Endothelial cell of umbilical vein (primary cell): ENCODE data around the gene LPA. TPM values are rescaled to one million over a fixed set of nuclear protein-coding genes. Genes with fewer than 3 reads are reported as not detected.
"Not testable (repeated sequence)": the region's sequence is repeated elsewhere in the genome, so short reads cannot be mapped to it uniquely, and the experiment has no call there.

ENCODE experiments used
- BruUV-seq: library from RNA; stranded (reverse); fragments of 400-500 nt; replicated peaks from 2 replicates; lab custom pipeline; 2021; lab: Mats Ljungman, UMichigan
- CTCF ChIA-PET: fragments of 300-600, 350-600 bp; sonication (Branson Sonifier 250); formaldehyde crosslinking; loops from one replicate; lab custom pipeline; 2021; ENCODE audit warnings: antibody characterized with exemption, inconsistent platforms; lab: Charles Lee
- POLR2A ChIA-PET: fragments of 300-600, 350-600 bp; sonication (Branson Sonifier 250); formaldehyde crosslinking; loops from one replicate; lab custom pipeline; 2021; ENCODE audit warnings: antibody characterized with exemption, inconsistent platforms; lab: Charles Lee
- DNase-seq: peaks from one replicate; pipeline ENCODE4 v3.0.0-alpha.2; 2011; ENCODE audit warnings: low read depth, low spot score
- FAIRE-seq: peaks from 2 replicates; lab custom pipeline; 2011; peaks lifted over from hg19 to GRCh38; lab: Jason Lieb, UNC
- H2AFZ ChIP-seq: 2 replicates; pipeline ENCODE4 v1.6.0; 2012; ENCODE audit warnings: low read depth, low read length, control low read depth, inconsistent platforms
- H3K27ac ChIP-seq: 2 replicates; pipeline ENCODE4 v1.5.1; 2011; ENCODE audit warnings: low read depth, mild to moderate bottlenecking, control low read depth, low read length, moderate library complexity; ENCODE audit not compliant: insufficient read depth
- H3K27me3 ChIP-seq, 2 experiments: 2 replicates each; pipeline versions ENCODE4 v1.6.0 to v1.6.1; 2011; ENCODE audit warnings: low read length in 2 of 2, mixed read lengths in 1 of 2; ENCODE audit not compliant: control insufficient read depth in 2 of 2, insufficient read depth in 2 of 2
- H3K36me3 ChIP-seq, 2 experiments: 2 replicates in 1 of 2; 3 replicates in 1 of 2; pipeline ENCODE4 v1.5.1; 2011; ENCODE audit warnings: low read length in 2 of 2, mild to moderate bottlenecking in 1 of 2, moderate library complexity in 1 of 2; ENCODE audit not compliant: control insufficient read depth in 2 of 2, insufficient read depth in 2 of 2; ENCODE audit errors: extremely low read depth in 1 of 2
- H3K4me1 ChIP-seq: 3 replicates; pipeline ENCODE4 v1.5.1; 2011; ENCODE audit warnings: mild to moderate bottlenecking, low read length; ENCODE audit not compliant: control insufficient read depth, insufficient read depth; ENCODE audit errors: extremely low read depth
- H3K4me2 ChIP-seq: 2 replicates; pipeline ENCODE4 v1.6.1; 2011; ENCODE audit warnings: low read length, control low read depth, mixed read lengths; ENCODE audit not compliant: insufficient read depth
- H3K4me3 ChIP-seq, 3 experiments: fragments of 200-600 bp in 1 of 3; sonication (generic), shearing (Covaris generic) in 1 of 3; replicated peaks in 1 of 3; 2 replicates each; pipeline ENCODE4 v1.5.1; 2011 to 2016; ENCODE audit warnings: control low read depth in 3 of 3, low read length in 3 of 3, mild to moderate bottlenecking in 2 of 3, inconsistent platforms in 1 of 3, low read depth in 1 of 3, moderate library complexity in 1 of 3; ENCODE audit not compliant: insufficient read depth in 1 of 3
- H3K79me2 ChIP-seq: 2 replicates; pipeline ENCODE4 v1.6.0; 2012; ENCODE audit warnings: low read length, inconsistent platforms; ENCODE audit not compliant: control insufficient read depth, insufficient read depth
- H3K9ac ChIP-seq: replicated peaks from 2 replicates; pipeline ENCODE3; 2011; ENCODE audit warnings: low read length, control low read depth; ENCODE audit not compliant: insufficient read depth; ENCODE audit errors: extremely low read depth
- H3K9me1 ChIP-seq: replicated peaks from 3 replicates; pipeline ENCODE4 v1.6.0; 2011; ENCODE audit warnings: mild to moderate bottlenecking, low read length; ENCODE audit not compliant: control insufficient read depth, insufficient read depth; ENCODE audit errors: extremely low read depth
- H3K9me3 ChIP-seq: replicated peaks from 2 replicates; pipeline ENCODE4 v1.5.1; 2012; ENCODE audit warnings: low read length, inconsistent platforms; ENCODE audit not compliant: control insufficient read depth, insufficient read depth
- H4K20me1 ChIP-seq: replicated peaks from 2 replicates; pipeline ENCODE3; 2011; ENCODE audit warnings: mild to moderate bottlenecking, low read length; ENCODE audit not compliant: control insufficient read depth, insufficient read depth; ENCODE audit errors: extremely low read depth
- CTCF ChIP-seq, 2 donors: IDR thresholded peaks; 1 replicate in 1 of 2; 2 replicates in 1 of 2; pipeline ENCODE4 v1.5.1; 2011; ENCODE audit warnings: low read length in 2 of 2, mild to moderate bottlenecking in 2 of 2, moderate library complexity in 2 of 2, control low read depth in 1 of 2, inconsistent platforms in 1 of 2, low read depth in 1 of 2; ENCODE audit not compliant: insufficient read depth in 1 of 2; ENCODE audit errors: extremely low read depth in 1 of 2
- EZH2 ChIP-seq: IDR thresholded peaks from 2 replicates; pipeline ENCODE4 v1.6.1; 2012; ENCODE audit warnings: borderline replicate concordance, low read depth, mild to moderate bottlenecking, moderate library complexity, low read length, inconsistent platforms; ENCODE audit not compliant: severe bottlenecking
- FOS ChIP-seq: IDR thresholded peaks from 2 replicates; pipeline ENCODE4 v1.6.1; 2011; ENCODE audit warnings: mild to moderate bottlenecking, low read length, moderate library complexity, borderline replicate concordance; ENCODE audit not compliant: insufficient read depth
- GATA2 ChIP-seq: IDR thresholded peaks from 2 replicates; pipeline ENCODE4 v1.7.0; 2011; ENCODE audit warnings: low read depth, mild to moderate bottlenecking, moderate library complexity, mixed read lengths, low read length; ENCODE audit not compliant: insufficient read length, insufficient read depth
- JUN ChIP-seq: IDR thresholded peaks from 2 replicates; pipeline ENCODE4 v1.6.1; 2011; ENCODE audit warnings: borderline replicate concordance, low read depth; ENCODE audit not compliant: insufficient read length, insufficient read depth
- MYC ChIP-seq: IDR thresholded peaks from one replicate; pipeline ENCODE4 v1.6.1; 2011; ENCODE audit warnings: mild to moderate bottlenecking, low read depth, low read length
- POLR2A ChIP-seq: IDR thresholded peaks from 2 replicates; pipeline ENCODE4 v1.6.1; 2012; ENCODE audit warnings: low read depth, mild to moderate bottlenecking, control low read depth, low read length
- POLR2AphosphoS5 ChIP-seq: IDR thresholded peaks from 2 replicates; pipeline ENCODE4 v1.6.1; 2012; ENCODE audit warnings: low read depth, mild to moderate bottlenecking, control low read depth, low read length, moderate library complexity; ENCODE audit not compliant: insufficient read depth
- dilution Hi-C: fragments of 300-500 bp; cut with MboI; formaldehyde crosslinking; loops from one replicate; pipeline ENCODE4 v1.15.0; 2019; ENCODE audit warnings: low sequenced_read_pairs; ENCODE audit not compliant: extremely low pct_ligation_motif_present
- intact Hi-C: fragments of 100-400 bp; cut with micrococcal nuclease; formaldehyde crosslinking; loops from one replicate; pipeline ENCODE4 v1.10.0; 2022
- polyA plus RNA-seq, 4 experiments: library from polyadenylated mRNA; depleted of rRNA in 3 of 4; stranded (reverse) in 3 of 4; unstranded in 1 of 4; fragments of >200 nt; gene quantifications; 2 replicates each; pipeline versions ENCODE4 v1.2.1 to v1.2.3, GENCODE V29; 2011 to 2012; ENCODE audit warnings: missing spikeins in 1 of 4
- total RNA-seq: library from RNA; stranded (reverse); gene quantifications from 2 replicates; pipeline ENCODE4 v1.2.3, GENCODE V29; 2021
- TF ChIP-seq, protein P1 (sequence below): IDR thresholded peaks from 2 replicates; pipeline ENCODE4 v1.6.1; 2011; ENCODE audit not compliant: insufficient read depth, insufficient read length

The LPA gene
- total and polyA plus RNA-seq, 2 donors (not counting 3 experiments of a cell fraction or from before 2014, with no cell fraction given): not detected

DNA sequence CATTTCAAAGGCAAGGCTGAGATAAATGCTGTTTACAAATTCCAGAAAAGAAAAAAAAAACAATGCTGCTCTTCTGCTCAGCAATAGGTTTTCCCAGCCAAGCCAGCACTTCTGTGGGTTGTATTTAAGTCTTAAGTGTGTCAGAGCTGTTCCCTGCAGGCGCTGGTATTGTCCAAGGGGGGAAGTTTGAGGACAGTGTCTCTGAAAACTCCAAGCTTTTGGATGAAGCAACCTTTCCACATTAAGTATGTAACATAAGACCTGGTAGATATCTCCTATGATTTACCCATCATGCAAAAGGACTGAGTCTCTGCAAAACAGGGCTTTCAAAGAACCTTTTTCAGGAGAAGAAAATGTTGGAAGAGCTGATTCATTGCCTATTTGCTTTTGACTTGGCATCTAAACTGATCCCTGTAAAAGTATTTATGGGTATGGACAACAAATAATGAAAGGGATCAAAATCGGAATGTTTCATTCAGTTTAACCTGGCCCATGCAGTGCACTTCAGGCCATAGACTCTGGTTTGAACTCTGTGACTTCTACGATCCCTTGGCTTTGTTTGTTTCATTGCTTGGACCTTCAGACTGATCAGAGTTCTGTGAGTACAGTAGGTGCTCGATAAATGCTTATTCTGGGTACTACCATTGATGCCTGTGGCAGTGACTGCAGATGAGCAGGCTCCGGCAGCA, 21.8 kb upstream of the LPA start:
- no TSS peak for BruUV-seq
- no peak overlapping the region for H3K27ac ChIP-seq

GRCh38 chr6:160685101-160685761, 21.2 kb upstream of the LPA start:
- dilution Hi-C loops, H2AFZ ChIP-seq, FAIRE-seq, H4K20me1 ChIP-seq, H3K4me3 ChIP-seq, intact Hi-C loops, H3K4me2 ChIP-seq, BruUV-seq, POLR2A ChIA-PET, H3K27me3 ChIP-seq, H3K27ac ChIP-seq, H3K9me1 ChIP-seq, DNase-seq, CTCF ChIA-PET, H3K9me3 ChIP-seq, H3K79me2 ChIP-seq, H3K9ac ChIP-seq, H3K4me1 ChIP-seq, H3K36me3 ChIP-seq: not testable (repeated sequence)

More for the DNA sequence above, 21.8 kb upstream of the LPA start:
- Histone ChIP-seq H3K4me1 (no peaks in the 10 kb centered on the region), H4K20me1 (no peaks in the 10 kb centered on the region), H3K9me1 (no peaks in the 10 kb centered on the region), H3K36me3 (no peaks in the 10 kb centered on the region), H3K9me3 (peaks cover 3% of the 10 kb centered on the region), H3K27me3 (no peaks in the 10 kb centered on the region), H3K4me3 (no peak overlapping the region), H3K9ac (no peak overlapping the region), H2AFZ (no peak overlapping the region), H3K79me2 (no peaks in the 10 kb centered on the region), H3K4me2 (no peak overlapping the region)
- ChIA-PET POLR2A (no interaction called here), CTCF (no interaction called here)
- intact Hi-C loops (no loop called here), dilution Hi-C loops (no loop called here)
- DNase-seq (no peak), FAIRE-seq (no peak)
- TF ChIP-seq CTCF (IDR thresholded peaks at IDR 0.05; ENCODE audit: extremely low read depth in 1 of 2, insufficient read depth in 1 of 2, low read depth in 1 of 2, low read length in 2 of 2) (no peak), POLR2AphosphoS5 (no peak), POLR2A (no peak), FOS (no peak), JUN (no peak), MYC (no peak), EZH2 (no peak), GATA2 (no peak)
- TF ChIP-seq, protein P1, sequence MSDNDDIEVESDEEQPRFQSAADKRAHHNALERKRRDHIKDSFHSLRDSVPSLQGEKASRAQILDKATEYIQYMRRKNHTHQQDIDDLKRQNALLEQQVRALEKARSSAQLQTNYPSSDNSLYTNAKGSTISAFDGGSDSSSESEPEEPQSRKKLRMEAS: no peak
